Activated gamma-delta T cell (primary cell): ENCODE measurements around the gene SYNC.
"Not testable (repeated sequence)": the region's sequence is repeated elsewhere in the genome, so short reads cannot be mapped to it uniquely, and the experiment has no call there.

ENCODE experiments used
- DNase-seq: peaks from one replicate; lab custom pipeline; 2025; lab: John Stamatoyannopoulos, UW

The SYNC gene

DNA sequence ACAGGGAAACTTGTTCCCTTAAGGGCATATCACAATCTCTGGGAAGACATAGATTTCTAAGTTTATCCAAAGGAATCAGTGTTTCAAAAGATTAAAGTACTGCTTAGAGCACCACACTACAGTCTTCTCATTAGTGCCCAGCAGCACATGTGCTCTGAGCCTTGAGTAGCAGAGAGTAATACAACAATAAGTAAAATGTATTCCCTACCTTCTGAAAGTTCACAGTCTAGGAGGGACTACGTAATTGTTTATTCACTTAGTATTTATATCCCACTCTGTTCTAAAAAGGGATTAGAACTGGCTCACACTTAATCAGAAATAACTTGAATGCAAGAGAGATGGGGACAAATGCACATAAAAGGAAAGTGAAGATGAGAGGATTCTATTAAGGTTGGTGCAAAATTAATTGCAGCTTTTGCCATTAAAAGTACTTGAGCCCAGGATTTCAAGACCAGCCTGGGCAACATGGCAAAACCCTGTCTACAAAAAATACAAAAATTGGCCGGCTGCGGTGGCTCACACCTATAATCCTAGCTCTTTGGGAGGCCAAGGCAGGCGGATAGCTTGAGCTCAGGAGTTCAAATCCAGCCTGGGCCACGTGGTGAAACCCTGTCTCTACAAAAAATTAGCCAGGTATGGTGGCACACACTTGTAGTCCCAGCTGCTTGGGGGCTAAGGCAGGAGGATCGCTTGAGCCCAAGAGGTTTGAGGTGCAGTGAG lies 9.0 kb downstream of the SYNC start:
- DNase-seq, result no peak

DNA sequence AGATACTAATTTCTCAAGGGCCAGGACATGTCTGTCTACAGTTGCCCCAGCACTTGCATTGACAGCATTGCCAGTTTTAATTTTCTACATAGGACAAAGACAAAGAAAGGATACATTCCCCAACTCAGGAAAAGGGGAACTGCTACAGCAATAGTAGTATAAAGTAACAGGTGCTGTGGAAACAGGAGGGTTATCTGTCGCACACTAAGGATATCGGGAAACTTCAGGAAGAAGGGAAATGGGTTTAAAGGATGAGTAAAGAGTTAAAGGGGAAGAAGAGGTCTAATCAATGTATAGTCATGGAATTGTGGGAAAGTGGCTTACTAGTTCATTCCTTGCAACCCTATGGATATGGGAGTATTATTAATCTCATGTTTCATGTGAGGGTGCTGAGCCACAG lies 16.2 kb downstream of the SYNC start:
- no peak for DNase-seq

DNA sequence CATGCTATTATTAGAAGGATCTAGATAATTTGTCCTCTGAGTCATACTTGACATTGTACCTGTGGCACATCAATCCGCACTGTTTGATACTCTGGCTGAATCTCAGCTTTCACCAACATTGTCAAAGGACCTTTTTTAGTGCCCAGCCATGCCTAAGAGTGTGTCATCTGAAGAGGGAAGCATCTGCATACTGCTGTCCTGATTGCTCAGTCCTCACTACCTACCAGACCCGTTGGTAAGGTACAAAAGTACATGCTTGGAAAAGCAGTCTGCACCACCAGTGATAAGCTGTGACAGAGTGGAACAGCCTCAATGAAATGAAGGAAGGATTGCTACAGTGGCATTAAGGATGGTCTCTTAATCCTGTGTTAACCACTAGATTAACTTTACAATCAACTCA lies 17.1 kb downstream of the SYNC start:
- DNase-seq, result no peak

DNA sequence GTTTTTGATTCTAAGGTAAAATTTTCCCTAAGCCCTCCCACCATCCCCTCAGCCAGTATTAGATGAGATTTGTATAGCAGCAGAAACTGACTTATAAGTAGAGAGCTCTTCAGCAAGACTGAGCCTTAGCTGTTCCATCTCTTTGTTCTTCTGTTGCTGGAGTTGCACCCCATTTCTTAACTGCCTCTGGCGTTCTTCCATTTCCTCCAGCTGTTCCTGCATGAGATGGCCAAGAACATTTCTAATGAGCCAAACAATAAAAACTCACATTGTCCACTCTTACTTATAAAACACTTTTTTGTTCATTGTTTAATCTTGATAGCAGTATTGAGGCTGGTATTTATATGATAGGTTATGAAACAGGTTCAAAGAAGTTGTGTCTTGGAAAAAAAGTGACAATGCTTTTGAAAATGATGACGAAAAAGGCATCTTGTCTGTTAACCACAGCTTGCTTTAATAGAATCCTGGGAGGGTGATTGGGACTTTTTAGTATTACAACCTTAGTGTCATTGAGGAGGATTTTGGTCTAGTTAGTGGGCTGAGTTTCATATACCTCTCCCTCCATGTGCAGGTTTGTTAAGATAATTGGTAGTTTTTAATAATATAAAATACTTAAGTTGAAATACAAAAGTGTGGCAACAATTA lies 18.3 kb downstream of the SYNC start:
- DNase-seq, result no peak

DNA sequence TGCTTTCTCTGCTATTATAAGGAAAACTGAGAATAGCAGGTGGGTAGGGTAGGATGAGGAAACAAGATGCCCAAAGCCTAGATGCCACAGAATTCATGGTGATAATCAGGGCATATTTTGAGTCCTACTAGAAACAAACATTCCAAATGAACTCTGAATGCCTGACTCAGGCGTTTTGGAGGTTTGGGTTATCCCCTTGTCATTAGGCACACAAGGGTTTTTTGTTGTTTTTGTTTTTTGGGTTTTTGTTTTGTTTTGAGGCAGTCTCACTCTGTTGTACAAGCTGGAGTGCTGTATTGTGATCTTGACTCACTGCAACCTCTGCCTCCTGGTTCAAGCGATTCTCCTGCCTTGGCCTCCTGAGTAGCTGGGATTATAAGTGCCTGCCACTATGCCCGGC lies 19.2 kb downstream of the SYNC start:
- no peak for DNase-seq

DNA sequence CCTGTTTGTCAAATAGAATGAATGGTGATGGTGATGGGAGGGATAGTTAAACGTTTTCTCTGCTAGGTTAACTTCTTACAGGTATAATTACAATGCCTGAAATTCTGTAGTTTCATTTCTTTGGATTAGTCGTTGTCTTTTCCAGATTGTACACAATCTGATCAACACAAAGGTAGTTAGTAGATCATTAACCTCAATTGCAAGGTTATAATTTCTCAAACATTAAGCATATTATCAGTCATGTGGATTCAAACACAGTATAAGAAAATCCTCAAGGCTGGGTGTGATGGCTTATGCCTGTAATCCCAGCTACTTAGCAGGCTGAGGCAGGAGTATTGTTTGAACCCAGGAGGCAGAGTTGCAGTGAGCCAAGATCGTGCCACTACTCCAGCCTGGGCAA lies 20.6 kb downstream of the SYNC start:
- no peak for DNase-seq

DNA sequence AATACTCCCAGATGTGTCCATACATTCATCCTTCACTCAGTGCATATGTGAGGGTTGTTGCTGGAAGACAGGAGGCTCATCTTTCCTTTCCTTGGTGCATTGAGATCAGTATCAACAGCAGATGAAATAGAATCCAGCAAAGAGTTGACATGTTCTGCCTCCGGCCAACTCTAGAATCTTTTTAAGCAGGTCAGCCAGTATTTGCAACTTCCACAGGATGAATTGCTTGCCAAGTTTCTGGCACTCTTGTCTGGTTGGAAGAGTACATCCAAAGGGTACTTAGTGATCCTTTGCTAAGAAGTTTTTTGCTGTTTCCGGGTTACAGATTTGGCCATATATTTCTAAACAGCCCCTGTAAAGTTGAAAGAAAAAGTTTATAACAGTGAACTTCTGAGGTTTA lies 21.1 kb downstream of the SYNC start:
- no peak for DNase-seq

DNA sequence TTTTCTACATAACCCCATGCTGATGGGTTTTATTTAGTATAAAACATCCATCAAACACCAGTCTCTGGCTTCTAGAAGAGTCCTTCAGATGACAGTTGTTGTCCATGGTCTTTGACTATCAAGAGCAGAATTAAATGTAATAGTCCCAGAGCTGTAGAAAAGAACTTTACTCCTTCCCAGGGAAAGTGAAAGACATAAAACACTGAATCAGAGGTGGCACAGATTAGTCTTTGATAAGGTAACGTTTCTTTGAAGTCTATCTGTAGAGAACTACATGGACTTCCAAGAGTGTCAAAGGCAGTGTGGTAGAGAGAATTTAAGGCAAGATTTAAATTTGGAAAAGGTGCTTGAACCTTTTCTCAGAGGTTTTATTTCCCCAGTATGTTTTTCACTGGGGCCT lies 21.9 kb downstream of the SYNC start:
- DNase-seq, result no peak

DNA sequence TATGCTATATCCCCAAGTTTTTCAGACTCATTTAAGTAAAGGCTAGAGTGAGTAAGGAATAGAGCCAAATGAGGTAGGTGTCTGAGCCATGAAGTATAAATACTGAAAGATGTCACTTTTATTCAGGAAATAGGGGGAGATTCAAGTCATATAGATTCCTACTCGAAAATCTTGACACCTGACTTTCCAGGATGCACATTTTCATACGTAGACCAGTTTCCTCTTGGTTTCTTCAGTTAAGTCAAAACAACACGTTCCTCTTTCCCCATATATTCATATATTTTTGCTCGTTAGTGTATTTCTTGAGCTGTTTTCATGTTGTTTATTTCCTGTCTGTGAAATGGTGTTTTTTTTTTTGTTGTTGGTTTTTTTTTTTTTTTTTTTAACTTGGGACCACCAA lies 22.6 kb downstream of the SYNC start:
- DNase-seq, result not testable (repeated sequence)

DNA sequence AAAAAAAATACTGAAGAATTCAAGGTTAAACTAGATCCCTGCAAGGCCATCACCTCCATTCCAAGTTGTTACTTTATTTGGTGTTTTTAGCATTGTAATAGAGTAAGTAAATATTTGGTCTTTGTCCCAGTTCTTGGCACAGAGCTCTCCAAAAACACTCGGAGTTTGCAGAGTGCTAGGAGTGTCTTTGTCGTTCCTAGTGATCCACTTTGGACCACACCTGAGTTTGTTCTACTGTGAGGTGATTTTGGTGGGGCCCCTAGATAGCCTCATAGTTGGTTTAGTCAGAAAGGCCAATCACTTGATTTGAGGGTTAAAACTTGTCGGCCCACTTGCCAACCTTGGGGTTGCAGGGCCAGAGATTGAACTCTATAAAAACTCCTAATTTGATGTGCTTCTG lies 25.6 kb downstream of the SYNC start:
- no peak for DNase-seq

DNA sequence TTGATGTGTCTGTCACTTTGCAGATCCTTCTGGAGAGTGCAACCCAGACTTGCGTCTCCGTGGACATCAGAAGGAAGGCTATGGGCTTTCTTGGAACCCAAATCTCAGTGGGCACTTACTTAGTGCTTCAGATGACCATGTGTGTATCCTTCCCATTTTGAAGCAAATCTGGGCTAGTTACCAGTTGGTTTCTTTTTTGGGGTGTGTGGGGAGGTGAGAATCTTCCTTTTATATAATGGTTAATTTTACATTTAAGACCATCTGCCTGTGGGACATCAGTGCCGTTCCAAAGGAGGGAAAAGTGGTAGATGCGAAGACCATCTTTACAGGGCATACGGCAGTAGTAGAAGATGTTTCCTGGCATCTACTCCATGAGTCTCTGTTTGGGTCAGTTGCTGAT lies 33.9 kb downstream of the SYNC start:
- not testable (repeated sequence) for DNase-seq

DNA sequence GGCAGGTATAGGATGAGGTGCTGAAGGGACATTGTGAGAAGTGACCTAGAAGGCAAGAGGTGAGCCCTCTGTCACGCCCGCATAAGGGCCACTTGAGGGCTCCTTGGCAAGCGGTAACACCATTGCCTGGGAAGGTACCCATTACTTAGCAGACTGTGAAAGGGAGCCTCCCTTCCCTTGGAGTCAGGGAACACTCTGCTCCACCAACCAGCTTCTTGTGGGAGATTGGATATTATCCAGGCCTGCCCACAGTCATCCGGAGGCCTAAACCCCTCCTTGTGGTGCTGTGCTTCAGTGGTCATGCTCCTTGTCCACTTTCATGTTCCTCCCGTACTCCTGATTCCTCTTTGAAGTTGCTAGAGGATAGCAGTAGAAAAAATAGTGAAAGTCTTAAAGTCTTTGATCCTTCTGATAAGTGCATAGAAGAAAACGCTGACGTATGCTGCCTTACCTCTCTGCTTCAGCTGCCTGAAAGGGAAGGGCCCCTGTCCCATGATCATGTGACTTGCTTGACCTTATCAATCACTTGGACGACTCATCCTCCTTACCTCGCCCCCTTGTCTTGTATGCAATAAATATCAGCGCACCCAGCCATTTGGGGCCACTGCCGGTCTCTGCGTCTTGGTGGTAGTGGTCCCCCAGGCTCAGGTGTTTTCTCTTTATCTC lies 35.5 kb downstream of the SYNC start:
- DNase-seq, result no peak

DNA sequence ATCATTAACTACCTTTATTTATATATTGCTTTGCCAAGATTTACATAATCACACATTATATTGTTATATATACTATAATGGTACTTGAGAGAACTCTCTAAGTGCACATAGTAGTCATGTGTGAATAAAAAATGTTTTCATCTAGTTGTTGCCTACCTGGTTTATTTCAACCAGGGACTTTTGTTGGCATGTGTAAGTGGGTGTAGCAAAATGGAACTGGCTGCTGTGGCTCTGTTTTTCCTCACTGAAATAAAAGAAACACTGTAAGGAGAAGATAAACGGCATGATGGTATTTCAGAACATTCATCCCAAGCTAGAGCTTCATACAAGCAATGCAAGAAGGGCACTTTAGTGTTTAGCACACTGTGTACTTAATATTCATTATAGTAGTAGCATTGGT lies 36.7 kb downstream of the SYNC start:
- no peak for DNase-seq

DNA sequence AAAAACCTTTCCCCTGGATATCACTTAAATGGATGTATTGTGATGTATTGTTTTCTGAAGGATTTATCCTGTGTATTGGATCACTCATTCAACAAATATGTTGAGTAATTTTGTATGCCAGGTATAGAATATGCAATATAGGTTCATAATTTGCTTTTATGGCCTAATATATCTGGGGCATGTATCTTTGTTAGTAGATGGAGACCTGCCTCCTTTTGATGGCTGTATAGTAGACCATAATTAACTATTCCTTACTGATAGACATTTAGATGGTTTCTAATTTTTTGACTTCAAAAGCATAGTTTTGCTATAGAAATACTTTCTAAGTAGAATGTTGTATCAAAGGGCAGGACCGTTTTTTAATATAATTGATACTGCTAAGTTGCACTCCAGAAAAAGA lies 43.0 kb downstream of the SYNC start:
- no peak for DNase-seq

DNA sequence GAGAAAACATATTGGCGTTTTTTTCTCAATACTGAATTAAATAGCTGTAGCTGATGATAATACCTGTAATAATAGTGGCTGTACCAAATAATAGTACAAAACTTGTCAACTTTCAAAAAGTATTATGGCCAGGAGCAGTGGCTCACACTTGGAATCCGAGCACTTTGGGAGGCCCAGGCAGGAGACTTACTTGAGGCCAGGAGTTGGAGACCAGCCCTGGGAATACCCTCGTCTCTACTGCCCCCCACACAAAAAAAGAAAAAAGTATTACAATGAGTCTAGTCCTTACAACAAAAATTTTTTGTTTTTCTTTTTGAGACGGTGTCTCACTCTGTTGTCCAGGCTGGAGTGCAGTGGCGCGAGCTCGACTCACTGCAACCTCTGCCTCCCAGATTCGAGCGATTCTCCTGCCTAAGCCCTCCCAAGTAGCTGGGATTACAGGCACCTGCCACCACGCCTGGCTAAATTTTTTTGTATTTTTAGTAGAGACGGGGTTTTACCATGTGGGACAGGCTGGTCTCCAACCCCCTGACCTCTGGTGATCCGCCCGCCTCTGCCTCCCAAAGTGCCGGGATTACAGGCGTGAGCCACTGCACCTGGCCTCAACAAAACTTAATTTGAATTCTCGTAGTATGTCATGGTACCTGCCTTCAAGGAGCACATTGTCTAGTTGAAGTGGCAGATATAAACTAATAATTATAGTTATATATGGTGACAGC lies 50.2 kb downstream of the SYNC start:
- DNase-seq, result no peak

DNA sequence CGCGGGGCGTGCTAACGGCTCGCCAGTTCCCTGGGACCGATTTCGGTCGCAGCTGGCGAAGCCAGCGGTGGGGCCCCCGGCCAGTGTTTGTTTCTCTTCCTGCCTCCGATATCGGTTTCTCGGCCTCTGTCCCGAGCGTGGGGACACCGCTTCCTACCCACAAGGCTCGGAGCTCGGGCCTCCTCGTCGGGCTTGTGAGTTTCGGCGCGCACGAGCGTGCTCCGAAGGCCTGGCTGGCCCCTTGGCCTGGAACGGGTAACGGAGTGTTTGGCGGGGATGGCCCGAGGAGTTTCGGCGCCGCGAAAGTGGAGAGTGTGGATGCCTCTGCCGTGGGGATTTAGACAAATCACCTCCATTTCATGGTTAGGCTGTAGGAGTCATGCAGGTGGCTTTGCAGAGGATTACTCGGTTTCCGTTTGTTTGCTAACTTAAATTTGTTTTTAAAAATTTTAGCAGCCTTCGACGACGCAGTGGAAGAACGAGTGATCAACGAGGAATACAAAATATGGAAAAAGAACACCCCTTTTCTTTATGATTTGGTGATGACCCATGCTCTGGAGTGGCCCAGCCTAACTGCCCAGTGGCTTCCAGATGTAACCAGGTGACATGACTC lies 51.0 kb downstream of the SYNC start:
- DNase-seq, result no peak

DNA sequence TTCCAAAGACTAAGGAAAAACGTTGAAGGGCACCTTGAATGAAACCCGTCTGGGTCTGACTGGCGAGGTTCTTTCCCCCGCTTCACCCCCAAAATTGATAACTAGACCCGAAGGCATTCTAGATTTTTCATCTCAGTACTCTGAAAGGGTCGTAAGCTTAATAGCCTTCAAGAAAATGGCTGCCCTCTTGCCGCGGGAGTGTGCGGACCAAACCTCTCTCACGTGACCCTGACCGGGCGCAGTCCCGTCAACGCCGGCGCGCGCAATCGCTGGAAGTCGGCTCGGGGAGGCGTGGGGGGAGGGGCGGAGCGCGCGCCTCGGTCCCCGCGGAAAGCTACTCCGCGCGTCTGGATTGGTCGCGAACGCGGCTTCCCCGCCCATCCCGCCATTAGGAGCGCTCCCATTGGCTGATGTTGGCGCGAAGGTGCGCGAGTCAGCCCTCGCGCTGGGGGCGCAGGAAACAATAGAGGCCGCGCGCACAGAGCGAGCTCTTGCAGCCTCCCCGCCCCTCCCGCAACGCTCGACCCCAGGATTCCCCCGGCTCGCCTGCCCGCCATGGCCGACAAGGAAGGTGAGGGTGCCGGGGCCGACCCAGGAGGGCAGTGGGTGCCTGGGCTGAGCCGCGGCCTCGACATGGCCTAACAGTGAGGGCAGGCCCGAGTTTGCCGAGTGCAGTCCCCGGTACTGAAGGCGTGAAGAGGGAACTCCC lies 51.7 kb downstream of the SYNC start, which contains the start of gene RBBP4:
TSS of gene RBBP4 (plus strand) at position 457 of the 709 bp plus-strand sequence. CDS start at position 556, 99 bp downstream.
- peak; percentile 97 for DNase-seq

DNA sequence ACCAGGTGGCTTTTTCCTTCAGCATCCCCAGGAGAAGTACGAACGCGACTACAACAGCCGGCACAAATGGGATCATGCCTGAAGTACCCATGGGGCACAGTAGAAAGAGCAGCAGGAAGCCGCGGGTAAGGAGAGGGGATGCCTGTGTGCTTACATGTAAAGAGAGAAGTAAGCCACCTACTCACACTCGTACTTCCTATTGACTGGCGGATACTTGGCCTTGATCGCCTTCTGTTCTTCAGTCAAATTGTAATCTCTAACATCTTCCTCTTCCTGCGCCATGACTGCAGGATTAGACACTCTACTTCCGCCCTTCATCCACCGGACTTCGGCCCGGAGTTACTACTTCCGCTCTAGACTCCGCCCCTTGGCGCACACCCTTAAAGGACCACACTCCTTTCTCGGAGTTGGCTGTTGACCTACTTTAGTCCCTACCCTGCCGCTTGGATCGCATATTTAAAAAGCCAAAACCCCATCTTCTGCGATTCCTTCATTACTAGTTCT lies 52.3 kb downstream of the SYNC start, which contains the start of gene ZBTB8OS:
TSS of gene ZBTB8OS (minus strand) at position 303 of the 504 bp plus-strand sequence. CDS start at position 282, 21 bp downstream.
- no peak for DNase-seq

DNA sequence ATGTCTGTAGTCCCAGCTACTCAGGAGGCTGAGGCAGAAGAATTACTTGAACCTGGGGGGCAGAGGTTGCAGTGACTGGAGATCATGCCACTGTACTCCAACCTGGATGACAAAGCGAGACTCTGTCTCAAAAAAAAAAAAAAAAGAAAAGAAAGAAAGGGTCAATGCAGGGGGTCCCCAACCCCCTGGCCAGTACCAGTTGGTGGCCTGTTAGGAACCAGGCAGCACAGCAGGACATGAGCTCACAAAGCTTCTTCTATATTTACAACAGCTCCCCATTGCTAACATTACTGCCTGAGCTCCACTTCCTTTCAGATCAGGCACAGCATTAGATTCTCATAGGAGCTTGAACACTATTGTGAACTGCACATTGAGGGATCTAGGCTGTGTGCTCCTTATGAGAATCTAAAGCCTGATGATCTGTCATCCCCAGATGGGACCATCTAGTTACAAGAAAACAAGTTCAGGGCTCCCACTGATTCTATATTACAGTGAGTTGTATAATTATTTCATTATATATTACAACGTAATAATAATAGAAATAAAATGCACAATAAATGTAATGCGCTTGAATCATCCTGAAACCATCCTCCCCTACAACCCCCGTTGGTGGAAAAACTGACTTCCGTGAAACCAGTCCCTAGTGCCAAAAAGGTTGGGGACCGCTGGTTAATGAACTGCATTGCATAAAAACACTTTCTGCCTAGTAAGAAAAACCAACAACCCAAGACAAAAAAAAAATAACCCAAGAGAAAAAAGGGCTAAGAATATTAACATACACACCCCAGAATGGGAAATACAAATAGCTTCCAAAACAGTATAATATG lies 55.0 kb downstream of the SYNC start:
- DNase-seq, result no peak

DNA sequence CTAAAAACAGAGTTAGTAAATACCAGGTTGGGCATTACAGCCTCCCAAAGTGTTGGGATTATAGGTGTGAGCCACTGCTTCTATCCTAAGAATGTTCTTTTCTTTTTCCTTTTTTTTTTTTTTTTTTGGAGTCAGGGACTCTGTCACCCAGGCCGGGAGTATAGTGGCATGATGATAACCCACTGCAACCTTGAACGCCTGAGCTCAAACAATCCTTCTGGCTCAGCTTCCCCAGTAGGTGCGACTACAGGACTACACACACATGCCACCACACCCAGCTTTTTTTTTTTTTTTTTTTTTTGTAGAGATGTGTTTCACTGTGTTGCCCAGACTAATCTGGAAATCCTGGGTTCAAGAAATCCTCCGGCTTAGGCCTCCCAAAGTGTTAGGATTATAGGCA lies 58.1 kb downstream of the SYNC start:
- no peak for DNase-seq
